ENCODE measurements around the gene TSPAN2. TPM values are rescaled to one million over a fixed set of nuclear protein-coding genes. Genes with fewer than 3 reads are reported as not detected.

Gene TSPAN2
- polyA plus RNA-seq (2011; rRNA removed) = 1.4 and 1.7 TPM in 2 replicates
- polyA plus RNA-seq (2012; cell fraction: cytosol; rRNA removed) = 0.30 and 0.58 TPM in 2 replicates
- 0.16 and 0.24 TPM in 2 replicates for polyA plus RNA-seq (2012; cell fraction: nucleus; rRNA removed)
- polyA plus RNA-seq (2017; fragmentation: RNase III; extraction: RNeasy Plus Mini Kit Qiagen cat#74134 plus additional on column Dnase treatment) = 2.1 to 3.2 TPM (median 2.7 TPM) in 3 replicates
- polyA minus RNA-seq (2011; rRNA and poly(A)+ RNA removed) = 0.29 and 1.4 TPM in 2 replicates

GRCh38 chr1:115089420-115090185, at the start of gene TSPAN2:
TSS of gene TSPAN2 (minus strand) at chr1:115089503. CDS start at chr1:115089432, 71 bp downstream.
- CTCF ChIA-PET = interaction anchor here (1.0 to 2.7 kb wide), 3 partner anchors 10 to 23 kb away, joined by 4 to 9 read pairs (median 4); no protein-coding TSS in a partner anchor
- 0% methylated on average over 7 of the region's 68 CpGs for WGBS (ENCODE audit: missing lambda C conversion rate)
- H3K9me3 ChIP-seq = no peaks in the 10 kb centered on the region
- H3K27ac ChIP-seq = peak within 1 kb of the TSS; percentile 66 to 89
- peak; percentile 94 to 95 for ATAC-seq
- no peak for FAIRE-seq
- POLR2A ChIA-PET = no interaction called here
- H3K4me2 ChIP-seq = peak within 1 kb of the TSS; percentile 98
- peak within 1 kb of the TSS; percentile 73 for H3K4me3 ChIP-seq
- H3K4me1 ChIP-seq = no peaks in the 10 kb centered on the region
- peak; percentile 47 to 54 for DNase-seq (ENCODE audit: low read depth in 1 of 2, low spot score in 1 of 2)
- TF ChIP-seq POLR2AphosphoS2 (conservative IDR thresholded peaks at IDR 0.05; ENCODE audit: low read length) (no peak), SMC3 (IDR thresholded peaks at IDR 0.05) (0 out of 3 replicates have a peak, but pooled peaks have one; percentile 24), FOSL2 (IDR thresholded peaks at IDR 0.05) (no peak), FOSL2 (CRISPR knock-in tag; IDR thresholded peaks at IDR 0.05) (no peak)

- TF ChIP-seq NPAS2 (CRISPR knock-in tag; IDR thresholded peaks at IDR 0.05; ENCODE audit: borderline replicate concordance) (no peak), RAD21 (conservative IDR thresholded peaks at IDR 0.05 in 1 of 2, IDR thresholded peaks at IDR 0.05 in 1 of 2) (peak; percentile 96 to 98), FOSB (CRISPR knock-in tag; IDR thresholded peaks at IDR 0.05) (no peak), CHD2 (IDR thresholded peaks at IDR 0.05; ENCODE audit: low read length, partially characterized antibody) (no peak), SMC3 (IDR thresholded peaks at IDR 0.05) (peak; percentile 96), CTCF (IDR thresholded peaks at IDR 0.05) (peak; percentile 80), CEBPB (IDR thresholded peaks at IDR 0.05) (peak in 1 of 2 experiments; percentile 68; a peak in 1 of 4 replicates), MAX (IDR thresholded peaks at IDR 0.05) (peak; percentile 60)
- FAIRE-seq (no peak), ATAC-seq (peak; percentile 84 to 95), DNase-seq (ENCODE audit: low read depth in 1 of 2, low spot score in 1 of 2) (peak; percentile 63 to 90)
- H3K4me3 ChIP-seq = no peak overlapping the region
- H3K4me2 ChIP-seq = peak overlapping the region; percentile 61
- H3K27ac ChIP-seq = peak overlapping the region; percentile 62 to 88
- WGBS (ENCODE audit: missing lambda C conversion rate) = 15% methylated on average over 8 of the region's 13 CpGs
- CTCF ChIA-PET = interaction anchor here (0.6 to 9.9 kb wide), 34 partner anchors 11 to 627 kb away, joined by 3 to 171 read pairs (median 4); partner anchors contain the start of gene NGF
- H3K9me3 ChIP-seq = no peaks in the 10 kb centered on the region
- H3K4me1 ChIP-seq = peaks cover 34% of the 10 kb centered on the region
- POLR2A ChIA-PET = no interaction called here
These were observed 49.7 kb upstream of the TSPAN2 start for GRCh38 chr1:115138973-115139372.

- H3K27ac ChIP-seq = peak overlapping the region in 1 of 2 experiments; percentile 88; a peak in 2 of 6 replicates
- ATAC-seq (no peak), FAIRE-seq (no peak), DNase-seq (ENCODE audit: low read depth in 1 of 2, low spot score in 1 of 2) (no peak)
- H3K4me2 ChIP-seq = no peak overlapping the region
- peaks cover 39% of the 10 kb centered on the region for H3K4me1 ChIP-seq
- TF ChIP-seq TFCP2L1 (CRISPR knock-in tag; IDR thresholded peaks at IDR 0.05) (no peak), FOSL2 (IDR thresholded peaks at IDR 0.05) (no peak), FOSL2 (CRISPR knock-in tag; IDR thresholded peaks at IDR 0.05) (no peak), HOXB13 (CRISPR knock-in tag; IDR thresholded peaks at IDR 0.05; ENCODE audit: low read depth) (no peak), ZNF302 (CRISPR knock-in tag; IDR thresholded peaks at IDR 0.05) (no peak), HMGXB4 (CRISPR knock-in tag; IDR thresholded peaks at IDR 0.05; ENCODE audit: borderline replicate concordance) (no peak), GATA3 (IDR thresholded peaks at IDR 0.05; ENCODE audit: borderline replicate concordance) (no peak), MAFK (IDR thresholded peaks at IDR 0.05; ENCODE audit: partially characterized antibody) (no peak)
- WGBS (ENCODE audit: missing lambda C conversion rate) = 89% methylated on average over 6 of the region's 6 CpGs
- H3K9me3 ChIP-seq = no peaks in the 10 kb centered on the region
- ChIA-PET CTCF (interaction anchor here (0.6 to 9.9 kb wide), 35 partner anchors 9 to 568 kb away, joined by 3 to 171 read pairs (median 4); partner anchors contain the start of gene NGF), POLR2A (no interaction called here)
- H3K4me3 ChIP-seq = no peak overlapping the region
These were observed 49.0 kb upstream of the TSPAN2 start for GRCh38 chr1:115138271-115138670.
